GM19099 (cell line): Measurements from ENCODE around the gene ERRFI1.
A peak's percentile ranks its signal among the peaks of the same experiment; 100 is the strongest.

Experiments used
- POLR2A ChIP-seq: IDR thresholded peaks from 3 replicates; pipeline ENCODE4 v1.6.1; 2011; ENCODE audit warnings: low read depth; ENCODE audit not compliant: insufficient read length; ENCODE audit errors: extremely low read depth

The ERRFI1 gene, protein sequence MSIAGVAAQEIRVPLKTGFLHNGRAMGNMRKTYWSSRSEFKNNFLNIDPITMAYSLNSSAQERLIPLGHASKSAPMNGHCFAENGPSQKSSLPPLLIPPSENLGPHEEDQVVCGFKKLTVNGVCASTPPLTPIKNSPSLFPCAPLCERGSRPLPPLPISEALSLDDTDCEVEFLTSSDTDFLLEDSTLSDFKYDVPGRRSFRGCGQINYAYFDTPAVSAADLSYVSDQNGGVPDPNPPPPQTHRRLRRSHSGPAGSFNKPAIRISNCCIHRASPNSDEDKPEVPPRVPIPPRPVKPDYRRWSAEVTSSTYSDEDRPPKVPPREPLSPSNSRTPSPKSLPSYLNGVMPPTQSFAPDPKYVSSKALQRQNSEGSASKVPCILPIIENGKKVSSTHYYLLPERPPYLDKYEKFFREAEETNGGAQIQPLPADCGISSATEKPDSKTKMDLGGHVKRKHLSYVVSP

DNA sequence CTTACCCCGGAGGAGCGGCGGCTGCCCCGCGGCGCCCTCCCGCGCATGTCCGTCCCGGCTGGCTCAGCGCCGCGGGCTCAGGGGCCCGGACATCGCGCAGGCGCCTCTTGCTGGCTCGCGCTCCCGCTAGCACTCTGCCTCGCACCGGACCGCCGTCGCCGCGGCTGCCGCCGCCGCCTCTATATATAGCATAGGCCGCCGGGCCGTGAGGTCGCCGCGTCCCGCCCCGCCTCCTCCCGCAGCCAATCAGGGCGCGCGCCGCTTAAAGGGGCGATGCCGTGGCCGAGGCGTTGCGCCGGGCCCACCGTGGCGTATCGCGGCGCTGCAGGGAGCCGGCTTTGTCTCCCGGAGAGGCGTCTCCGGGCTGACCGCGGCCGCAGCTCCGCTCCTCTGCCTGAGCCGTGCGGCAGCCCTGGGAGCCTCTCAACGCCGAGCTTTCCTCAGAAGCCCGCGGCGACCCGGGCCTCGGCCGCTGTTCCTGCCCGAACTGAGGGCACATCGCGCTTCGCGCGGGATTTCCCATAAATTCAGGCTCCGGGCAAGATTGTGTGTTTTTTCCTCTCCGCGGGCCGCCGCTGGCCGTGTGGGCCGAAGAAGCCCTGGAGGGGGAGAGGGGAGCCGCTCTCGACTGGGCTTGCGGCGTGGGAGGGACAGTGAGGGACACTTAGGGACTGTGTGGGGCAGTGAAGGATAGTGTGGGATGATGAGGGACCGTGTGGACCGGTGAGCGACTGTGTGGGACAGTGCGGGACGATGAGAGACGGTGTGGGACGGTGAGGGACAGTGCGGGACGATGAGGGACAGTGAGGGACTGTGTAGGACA, at the start of gene ERRFI1:
TSS of gene ERRFI1 (minus strand) at position 157 of the 823 bp plus-strand sequence. CDS start 10,690 bp downstream, outside the sequence.
- TF ChIP-seq POLR2A: peak; percentile 93

- no peak for TF ChIP-seq POLR2A
Measured at GRCh38 chr1:8075511-8076051, 49.5 kb upstream of the ERRFI1 start.

GRCh38 chr1:8073112-8073855, 47.2 kb upstream of the ERRFI1 start:
- TF ChIP-seq POLR2A: no peak

GRCh38 chr1:8070381-8070811, 44.3 kb upstream of the ERRFI1 start:
- TF ChIP-seq POLR2A: no peak

DNA sequence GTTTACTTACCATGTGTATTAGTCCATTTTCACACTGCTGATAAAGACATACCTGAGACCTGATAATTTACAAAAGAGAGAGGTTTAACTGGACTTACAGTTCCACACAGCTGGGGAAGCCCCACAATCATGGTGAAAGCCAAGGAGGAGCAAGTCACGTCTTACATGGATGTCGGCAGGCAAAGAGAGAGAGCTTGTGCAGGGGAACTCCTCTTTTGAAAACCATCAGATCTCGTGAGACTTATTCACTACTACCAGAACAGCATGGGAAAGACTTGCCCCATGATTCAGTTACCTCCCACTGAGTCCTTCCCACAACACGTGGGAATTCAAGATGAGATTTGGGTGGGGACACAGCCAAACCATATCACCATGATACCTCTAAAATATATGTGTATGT, 39.3 kb upstream of the ERRFI1 start:
- TF ChIP-seq POLR2A: no peak

- TF ChIP-seq POLR2A: no peak
Measured at GRCh38 chr1:8063298-8064036, 37.4 kb upstream of the ERRFI1 start.

DNA sequence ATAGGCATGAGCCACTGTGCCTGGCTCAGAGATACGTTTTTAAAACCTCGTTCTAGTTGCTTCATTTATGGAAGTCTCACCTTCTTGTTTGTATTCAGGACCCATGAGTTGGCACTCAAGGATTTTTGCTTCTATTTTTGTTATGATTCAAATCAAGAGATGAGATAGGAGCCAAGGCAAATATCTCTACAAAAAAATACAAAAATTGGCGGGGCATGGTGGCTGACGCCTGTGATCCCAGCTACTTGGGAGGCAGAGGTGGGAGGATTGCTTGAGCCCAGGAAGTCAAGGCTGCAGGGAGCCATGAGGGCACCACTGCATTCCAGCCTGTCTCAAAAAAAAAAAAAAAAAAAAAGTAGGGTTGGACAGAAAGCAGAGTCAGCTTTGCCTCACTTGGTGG, 36.8 kb upstream of the ERRFI1 start:
- no peak for TF ChIP-seq POLR2A

DNA sequence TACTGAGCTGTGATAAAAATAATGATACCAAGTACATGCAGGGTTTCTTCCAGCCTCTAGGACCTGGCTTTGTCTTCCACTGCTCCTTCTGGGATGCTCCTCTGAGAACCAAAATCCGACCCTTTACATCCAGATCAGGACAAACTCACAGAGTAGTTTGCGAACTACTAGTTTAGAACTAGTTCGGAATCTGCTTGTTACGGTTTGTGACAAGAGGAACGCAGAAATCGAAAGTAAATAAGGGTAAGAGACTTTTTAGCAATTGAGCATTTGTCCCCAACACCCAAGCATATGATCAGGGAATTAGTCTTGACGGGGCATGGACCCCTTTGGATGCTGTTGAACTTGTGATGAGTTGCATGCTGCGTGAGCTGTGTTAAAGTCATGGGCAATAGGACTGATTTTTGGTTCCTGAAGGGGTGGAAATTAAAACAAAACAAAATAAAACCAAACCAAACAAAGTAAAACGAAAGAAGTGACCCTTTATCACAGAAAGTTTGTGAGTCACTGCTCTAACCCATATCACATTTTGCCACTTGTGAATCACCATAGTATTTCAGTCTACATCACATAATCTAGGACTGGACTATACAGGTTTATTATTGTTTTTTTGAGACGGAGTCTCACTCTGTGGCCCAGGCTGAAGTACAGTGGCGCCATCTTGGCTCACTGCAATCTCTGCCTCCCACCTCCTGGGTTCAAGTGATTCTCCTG, 35.7 kb upstream of the ERRFI1 start:
- TF ChIP-seq POLR2A: no peak

DNA sequence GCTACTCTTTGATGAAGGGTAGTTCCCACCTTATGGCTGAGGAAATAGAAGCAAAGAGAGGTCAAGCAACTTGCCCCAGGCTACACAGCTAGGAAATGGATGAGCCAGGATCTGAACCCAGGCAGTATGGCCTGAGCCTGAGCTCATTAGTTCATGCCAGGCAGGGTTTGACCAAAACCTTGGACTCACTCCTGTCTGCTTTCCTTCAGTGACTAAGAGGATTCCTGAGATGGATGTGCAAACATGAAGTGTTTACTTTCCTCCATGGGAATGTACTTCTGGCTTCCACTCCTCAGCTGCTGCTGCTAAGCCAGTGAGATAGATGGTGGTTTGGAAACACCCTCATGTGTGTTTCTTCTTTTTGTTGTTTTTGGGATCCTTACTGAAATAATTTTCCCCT, 35.1 kb upstream of the ERRFI1 start:
- no peak for TF ChIP-seq POLR2A

DNA sequence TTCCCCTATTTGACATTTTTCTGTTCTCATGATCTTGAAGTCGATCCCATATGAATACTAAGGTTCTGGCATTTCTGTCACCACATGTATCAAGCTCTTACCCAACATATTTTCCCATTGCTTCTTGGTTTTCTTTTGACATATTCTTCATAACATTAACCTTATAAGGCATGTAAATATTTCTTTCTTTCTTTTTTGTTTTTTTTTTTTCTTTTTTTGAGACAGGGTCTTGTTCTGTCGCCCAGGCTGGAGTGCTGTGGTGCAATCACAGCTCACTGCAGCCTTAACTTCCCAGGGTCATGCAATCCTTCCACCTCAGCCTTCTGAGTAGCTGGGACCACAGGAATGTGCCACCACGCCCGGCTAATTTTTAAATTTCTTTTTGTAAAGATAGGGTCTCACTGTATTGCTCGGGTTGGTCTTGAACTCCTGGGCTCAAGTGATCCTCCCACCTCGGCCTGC, 33.1 kb upstream of the ERRFI1 start:
- TF ChIP-seq POLR2A: no peak

GRCh38 chr1:8055973-8056372, 29.9 kb upstream of the ERRFI1 start:
- TF ChIP-seq POLR2A: no peak

- no peak for TF ChIP-seq POLR2A
Measured at GRCh38 chr1:8053878-8054567, 27.9 kb upstream of the ERRFI1 start.

DNA sequence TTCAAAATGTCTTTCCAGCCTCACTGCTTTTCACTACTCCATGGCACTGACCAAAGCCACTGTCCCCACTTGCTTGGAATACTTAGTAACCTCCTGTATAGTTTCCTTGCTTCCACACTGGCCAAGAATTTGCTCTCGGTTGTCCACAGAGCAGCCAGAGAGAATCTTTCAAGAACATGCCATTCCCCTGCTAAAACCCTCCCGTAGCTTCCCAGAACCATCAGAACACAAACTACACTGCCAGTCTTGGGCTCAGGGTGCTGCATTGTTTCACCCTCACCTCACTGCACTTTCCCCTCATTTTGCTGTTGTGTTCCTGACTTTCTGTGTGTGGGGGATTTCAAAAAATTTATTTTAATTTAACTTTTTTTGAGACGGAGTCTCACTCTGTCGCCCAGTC, 25.5 kb upstream of the ERRFI1 start:
- TF ChIP-seq POLR2A: no peak

DNA sequence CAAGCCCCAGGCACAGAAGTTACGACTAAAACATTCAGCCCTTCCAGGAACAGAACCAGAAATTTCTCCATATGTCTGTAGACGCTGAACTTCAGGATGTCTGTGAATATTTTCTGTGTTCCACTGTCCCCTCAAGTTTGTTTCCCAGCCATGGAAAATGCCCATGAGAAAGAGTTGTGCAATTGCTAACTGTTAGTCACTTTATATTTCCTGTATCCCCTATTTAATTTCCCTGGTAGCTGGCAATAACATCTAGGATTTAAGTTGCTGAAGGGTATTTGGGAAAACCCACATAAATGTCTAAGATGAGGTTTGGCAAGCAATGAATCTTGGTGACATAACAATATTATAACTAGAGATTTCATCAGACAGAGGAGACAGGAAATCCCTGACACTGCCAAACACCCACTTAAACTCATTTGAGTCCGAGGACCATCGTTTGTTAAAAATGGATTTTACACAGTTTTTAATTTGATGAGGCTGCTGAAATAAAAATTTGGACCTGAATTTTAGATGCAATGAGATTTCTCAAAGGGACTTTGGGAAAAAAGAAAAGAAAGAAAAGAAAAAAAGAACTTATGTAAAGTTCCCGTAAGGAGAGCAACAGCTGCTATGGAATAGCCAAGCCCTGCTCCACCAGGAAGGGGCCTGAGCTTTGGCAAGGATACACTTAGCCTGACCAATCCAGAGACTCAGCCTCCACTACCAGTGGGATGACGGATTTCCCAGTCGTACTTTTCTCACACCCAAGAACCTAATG, 21.8 kb upstream of the ERRFI1 start:
- TF ChIP-seq POLR2A: no peak
